HG03108 (cell line): ENCODE data around the gene KIF1A.
"Not testable (repeated sequence)": the region's sequence is repeated elsewhere in the genome, so short reads cannot be mapped to it uniquely, and the experiment has no call there.

Experiments
- ATAC-seq: cut with Tn5 transposase; IDR thresholded peaks from one replicate; pipeline ENCODE4 v1.9.1; 2021; ENCODE audit warnings: moderate library complexity; ENCODE audit not compliant: unreplicated experiment

KIF1A gene

GRCh38 chr2:240789501-240790369 is 30.3 kb downstream of the KIF1A start:
- ATAC-seq = no peak

GRCh38 chr2:240789051-240789453 is 31.0 kb downstream of the KIF1A start:
- no peak for ATAC-seq

GRCh38 chr2:240788482-240788881 is 31.5 kb downstream of the KIF1A start:
- no peak for ATAC-seq

- ATAC-seq = no peak
Observed at GRCh38 chr2:240787521-240788472, 32.2 kb downstream of the KIF1A start.

- no peak for ATAC-seq
Observed at GRCh38 chr2:240786871-240787311, 33.1 kb downstream of the KIF1A start.

GRCh38 chr2:240786355-240786841 is 33.6 kb downstream of the KIF1A start:
- no peak for ATAC-seq

- no peak for ATAC-seq
Observed at GRCh38 chr2:240785424-240786335, 34.3 kb downstream of the KIF1A start.

- ATAC-seq = no peak
Observed at GRCh38 chr2:240784629-240785423, 35.2 kb downstream of the KIF1A start.

- ATAC-seq = no peak
Observed at GRCh38 chr2:240783819-240784621, 36.0 kb downstream of the KIF1A start.

- ATAC-seq = no peak
Observed at GRCh38 chr2:240782886-240783818, 36.9 kb downstream of the KIF1A start.

GRCh38 chr2:240782221-240782885 is 37.7 kb downstream of the KIF1A start:
- no peak for ATAC-seq

GRCh38 chr2:240781471-240782220 is 38.4 kb downstream of the KIF1A start:
- no peak for ATAC-seq

GRCh38 chr2:240780023-240780700 is 39.9 kb downstream of the KIF1A start:
- ATAC-seq = no peak

- ATAC-seq = not testable (repeated sequence)
Observed at GRCh38 chr2:240779250-240779832, 40.7 kb downstream of the KIF1A start.

GRCh38 chr2:240778426-240778825 is 41.6 kb downstream of the KIF1A start:
- no peak for ATAC-seq
